ENCODE results near the gene DCC. TPM values are rescaled to one million over a fixed set of nuclear protein-coding genes. Genes with fewer than 3 reads are reported as not detected.
A peak's percentile ranks its signal among the peaks of the same experiment; 100 is the strongest.

Gene DCC
- total and polyA plus RNA-seq, 4 donors, result 0.16 to 5.3 (median 2.5) TPM

GRCh38 chr18:52667463-52668065, 327.6 kb downstream of the DCC start:
- Histone ChIP-seq H3K4me3 (no peak overlapping the region), H3K4me1 (ENCODE audit: control insufficient read depth in 5 of 5, insufficient read depth in 5 of 5, low read length in 5 of 5) (peaks cover 0 to 4% (median 0%) of the 10 kb centered on the region in 5 donors), H3K9me3 (ENCODE audit: control insufficient read depth in 4 of 4, insufficient read depth in 3 of 4, low read length in 3 of 4) (no peaks in the 10 kb centered on the region), H3K27ac (ENCODE audit: low read depth in 1 of 2, low read length in 1 of 2) (no peak overlapping the region), H3K27me3 (ENCODE audit: control insufficient read depth in 3 of 3, insufficient read depth in 3 of 3, low read length in 2 of 3) (no peaks in the 10 kb centered on the region), H3K9ac (ENCODE audit: insufficient read depth in 1 of 2, low read length in 2 of 2) (no peak overlapping the region), H3K36me3 (ENCODE audit: control insufficient read depth in 4 of 4, insufficient read depth in 4 of 4, low read length in 4 of 4) (no peaks in the 10 kb centered on the region)
- DNase-seq (no peak), ATAC-seq (ENCODE audit: insufficient read depth, low FRiP score) (no peak)
- TF ChIP-seq CTCF (IDR thresholded peaks at IDR 0.05; ENCODE audit: control extremely low read depth, extremely low read depth), result no peak
- 39 to 47% methylated on average over 4 of the region's 4 CpGs for WGBS, 2 donors

GRCh38 chr18:52670896-52671295, 330.9 kb downstream of the DCC start:
- no peak overlapping the region for H3K27ac ChIP-seq (ENCODE audit: low read depth in 1 of 2, low read length in 1 of 2)
- H3K27me3 ChIP-seq (ENCODE audit: control insufficient read depth in 3 of 3, insufficient read depth in 3 of 3, low read length in 2 of 3), result no peaks in the 10 kb centered on the region
- TF ChIP-seq CTCF (IDR thresholded peaks at IDR 0.05; ENCODE audit: control extremely low read depth, extremely low read depth), result no peak
- no peak overlapping the region for H3K4me3 ChIP-seq
- H3K4me1 ChIP-seq (ENCODE audit: control insufficient read depth in 5 of 5, insufficient read depth in 5 of 5, low read length in 5 of 5), result peaks cover 0 to 4% (median 0%) of the 10 kb centered on the region in 5 donors
- 21 to 27% methylated on average over 3 of the region's 3 CpGs for WGBS, 2 donors
- H3K36me3 ChIP-seq (ENCODE audit: control insufficient read depth in 4 of 4, insufficient read depth in 4 of 4, low read length in 4 of 4), result no peaks in the 10 kb centered on the region
- H3K9me3 ChIP-seq (ENCODE audit: control insufficient read depth in 4 of 4, insufficient read depth in 3 of 4, low read length in 3 of 4), result no peaks in the 10 kb centered on the region
- H3K9ac ChIP-seq (ENCODE audit: insufficient read depth in 1 of 2, low read length in 2 of 2), result no peak overlapping the region
- peak; percentile 70 to 95 (median 94) for DNase-seq
- no peak for ATAC-seq (ENCODE audit: insufficient read depth, low FRiP score)

DNA sequence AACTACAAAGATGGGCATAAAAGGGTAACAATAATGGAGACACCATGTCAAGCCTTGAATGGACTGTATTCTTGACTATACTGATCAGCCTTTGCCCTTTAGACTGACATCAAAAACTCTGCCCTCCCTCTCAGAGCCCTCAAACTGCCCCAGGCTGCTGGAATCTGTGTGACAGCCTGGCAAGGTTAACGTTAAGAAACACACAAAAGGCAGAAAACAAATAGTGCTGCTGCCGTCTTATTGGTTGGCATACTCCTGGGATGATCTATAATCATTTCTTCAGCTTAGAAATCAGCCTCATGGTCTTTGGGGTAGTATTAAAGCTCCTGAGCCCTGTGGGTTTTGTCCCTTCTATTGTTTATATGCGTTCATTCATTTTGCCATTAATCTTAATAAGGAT, 338.0 kb downstream of the DCC start:
- Histone ChIP-seq H3K36me3 (ENCODE audit: control insufficient read depth in 4 of 4, insufficient read depth in 4 of 4, low read length in 4 of 4) (no peaks in the 10 kb centered on the region), H3K9ac (ENCODE audit: insufficient read depth in 1 of 2, low read length in 2 of 2) (no peak overlapping the region), H3K9me3 (ENCODE audit: control insufficient read depth in 4 of 4, insufficient read depth in 3 of 4, low read length in 3 of 4) (no peaks in the 10 kb centered on the region), H3K4me1 (ENCODE audit: control insufficient read depth in 5 of 5, insufficient read depth in 5 of 5, low read length in 5 of 5) (no peaks in the 10 kb centered on the region), H3K27me3 (ENCODE audit: control insufficient read depth in 3 of 3, insufficient read depth in 3 of 3, low read length in 2 of 3) (no peaks in the 10 kb centered on the region), H3K4me3 (no peak overlapping the region), H3K27ac (ENCODE audit: low read depth in 1 of 2, low read length in 1 of 2) (peak overlapping the region in 1 of 2 donors; percentile 14)
- DNase-seq, result no peak
- 63 to 69% methylated on average over 3 of the region's 3 CpGs for whole genome bisulfite sequencing, 2 donors
- no peak for TF ChIP-seq CTCF (IDR thresholded peaks at IDR 0.05; ENCODE audit: control extremely low read depth, extremely low read depth)
- ATAC-seq (ENCODE audit: insufficient read depth, low FRiP score), result no peak

GRCh38 chr18:52678551-52678950, 338.6 kb downstream of the DCC start:
- no peak for TF ChIP-seq CTCF (IDR thresholded peaks at IDR 0.05; ENCODE audit: control extremely low read depth, extremely low read depth)
- H3K4me1 ChIP-seq (ENCODE audit: control insufficient read depth in 5 of 5, insufficient read depth in 5 of 5, low read length in 5 of 5), result no peaks in the 10 kb centered on the region
- H3K27me3 ChIP-seq (ENCODE audit: control insufficient read depth in 3 of 3, insufficient read depth in 3 of 3, low read length in 2 of 3), result no peaks in the 10 kb centered on the region
- no peak overlapping the region for H3K9ac ChIP-seq (ENCODE audit: insufficient read depth in 1 of 2, low read length in 2 of 2)
- 78 to 82% methylated on average over 8 of the region's 8 CpGs for WGBS, 2 donors
- no peak overlapping the region for H3K27ac ChIP-seq (ENCODE audit: low read depth in 1 of 2, low read length in 1 of 2)
- DNase-seq, result no peak
- H3K9me3 ChIP-seq (ENCODE audit: control insufficient read depth in 4 of 4, insufficient read depth in 3 of 4, low read length in 3 of 4), result no peaks in the 10 kb centered on the region
- no peaks in the 10 kb centered on the region for H3K36me3 ChIP-seq (ENCODE audit: control insufficient read depth in 4 of 4, insufficient read depth in 4 of 4, low read length in 4 of 4)
- ATAC-seq (ENCODE audit: insufficient read depth, low FRiP score), result no peak
- H3K4me3 ChIP-seq, result no peak overlapping the region

All from lung (tissue), 12 donors.